Astrocyte (in vitro differentiated cells and primary cell): ENCODE data around the gene HECW1.

Experiments used
- CTCF ChIP-seq: IDR thresholded peaks from 2 replicates; pipeline ENCODE4 v1.5.1; 2011; ENCODE audit warnings: low read depth, mild to moderate bottlenecking, inconsistent platforms, low read length, moderate library complexity; ENCODE audit not compliant: insufficient read depth
- EZH2 ChIP-seq: IDR thresholded peaks from 2 replicates; pipeline ENCODE4 v1.6.1; 2012; ENCODE audit warnings: mild to moderate bottlenecking, low read length, inconsistent platforms; ENCODE audit not compliant: insufficient read depth

- no peak for TF ChIP-seq CTCF
- no peak for TF ChIP-seq EZH2
Measured at GRCh38 chr7:43533801-43534479, 421.5 kb downstream of the HECW1 start.
